ENCODE measurements around the gene SAMD4A.

SAMD4A gene

DNA sequence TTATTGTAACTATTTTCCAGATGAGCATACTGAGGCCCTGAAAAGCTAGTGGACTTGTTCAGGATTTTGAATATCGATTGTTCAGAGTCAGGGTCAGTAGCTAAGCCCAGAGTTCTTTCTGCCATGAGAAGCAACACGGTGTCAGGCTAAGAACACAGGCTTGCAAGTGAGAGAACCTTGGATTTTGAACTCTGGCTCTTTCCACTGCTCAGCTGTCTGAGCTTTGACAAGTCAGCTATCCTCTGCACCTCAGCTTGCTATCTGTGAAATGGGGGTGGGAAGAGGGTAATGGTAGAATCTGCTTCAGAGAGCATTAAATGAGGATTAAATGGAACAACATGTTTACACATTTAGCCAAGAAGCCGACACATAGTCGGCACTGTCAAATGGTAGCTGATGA lies 157.2 kb downstream of the SAMD4A start:
- DNase-seq (ENCODE audit: low read depth, low spot score): no peak
- Histone ChIP-seq H3K27ac (ENCODE audit: low read length) (no peak overlapping the region), H3K27me3 (ENCODE audit: control insufficient read depth, insufficient read depth, low read length) (no peaks in the 10 kb centered on the region), H3K4me1 (ENCODE audit: control insufficient read depth, insufficient read depth, low read length) (no peaks in the 10 kb centered on the region), H3K9me3 (ENCODE audit: control insufficient read depth, insufficient read depth, low read length) (no peaks in the 10 kb centered on the region), H3K4me3 (ENCODE audit: low read length) (no peak overlapping the region), H3K36me3 (ENCODE audit: control insufficient read depth, insufficient read depth, low read length) (no peaks in the 10 kb centered on the region)
- no CpG with 5 or more reads among the region's 4 CpGs for WGBS (ENCODE audit: insufficient coverage, insufficient read length)

DNA sequence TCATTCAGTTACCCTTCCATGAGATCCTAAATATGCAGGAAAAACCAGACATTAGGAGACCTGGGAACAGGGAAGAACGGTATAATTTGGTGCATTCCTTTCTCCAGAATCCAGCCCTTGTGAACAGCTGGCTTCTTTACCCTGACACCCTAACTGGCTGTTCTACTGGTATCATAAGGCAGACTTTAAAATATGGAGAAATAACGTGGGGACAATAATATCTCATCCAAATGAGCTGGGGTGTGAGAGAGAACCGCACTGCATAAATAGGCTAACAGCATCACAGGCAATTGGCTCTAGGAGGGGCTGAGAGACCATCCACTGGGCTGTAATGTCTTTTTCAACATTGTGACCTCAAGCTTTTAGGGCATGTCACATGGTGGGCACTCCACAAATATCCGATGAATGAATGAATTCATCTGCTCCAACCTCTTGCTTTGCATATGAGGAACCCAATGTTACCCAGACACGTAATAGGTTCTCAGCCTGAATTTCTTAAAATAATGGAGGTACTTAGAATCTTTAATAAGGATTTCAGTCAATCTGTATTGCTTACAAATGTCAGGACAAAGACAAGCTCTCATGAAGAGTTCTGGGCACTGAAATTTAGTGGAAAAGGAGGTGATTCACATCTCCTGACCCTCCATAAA lies 157.9 kb downstream of the SAMD4A start:
- H3K27me3 ChIP-seq (ENCODE audit: control insufficient read depth, insufficient read depth, low read length): no peaks in the 10 kb centered on the region
- no CpG with 5 or more reads among the region's 5 CpGs for whole genome bisulfite sequencing (ENCODE audit: insufficient coverage, insufficient read length)
- no peak overlapping the region for H3K4me3 ChIP-seq (ENCODE audit: low read length)
- no peak for DNase-seq (ENCODE audit: low read depth, low spot score)
- no peak overlapping the region for H3K27ac ChIP-seq (ENCODE audit: low read length)
- H3K4me1 ChIP-seq (ENCODE audit: control insufficient read depth, insufficient read depth, low read length): no peaks in the 10 kb centered on the region
- no peaks in the 10 kb centered on the region for H3K9me3 ChIP-seq (ENCODE audit: control insufficient read depth, insufficient read depth, low read length)
- no peaks in the 10 kb centered on the region for H3K36me3 ChIP-seq (ENCODE audit: control insufficient read depth, insufficient read depth, low read length)

DNA sequence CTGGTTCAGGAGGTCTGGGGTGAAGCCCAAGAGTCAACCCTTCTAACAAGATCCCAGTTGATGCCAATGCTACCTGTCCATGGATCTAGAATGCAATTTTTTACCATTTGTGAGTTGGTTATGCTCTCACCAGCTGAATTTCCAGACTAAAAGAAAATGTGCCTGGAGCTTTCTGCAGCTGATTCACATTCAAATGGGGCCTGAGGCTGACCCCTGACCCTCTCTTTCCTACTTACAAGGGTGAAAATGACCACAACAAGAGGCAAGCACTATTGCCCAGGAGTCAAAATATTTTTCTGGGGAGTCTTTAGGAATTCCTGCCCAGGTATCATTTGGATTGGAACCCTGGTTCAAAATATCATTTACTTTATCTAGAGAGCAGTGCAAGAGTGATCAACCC lies 159.1 kb downstream of the SAMD4A start:
- Histone ChIP-seq H3K4me3 (ENCODE audit: low read length) (no peak overlapping the region), H3K9me3 (ENCODE audit: control insufficient read depth, insufficient read depth, low read length) (no peaks in the 10 kb centered on the region), H3K36me3 (ENCODE audit: control insufficient read depth, insufficient read depth, low read length) (no peaks in the 10 kb centered on the region), H3K27me3 (ENCODE audit: control insufficient read depth, insufficient read depth, low read length) (no peaks in the 10 kb centered on the region), H3K27ac (ENCODE audit: low read length) (no peak overlapping the region), H3K4me1 (ENCODE audit: control insufficient read depth, insufficient read depth, low read length) (0 out of 2 replicates have a peak, but pooled peaks cover 2% of the 10 kb centered on the region)
- DNase-seq (ENCODE audit: low read depth, low spot score): no peak

DNA sequence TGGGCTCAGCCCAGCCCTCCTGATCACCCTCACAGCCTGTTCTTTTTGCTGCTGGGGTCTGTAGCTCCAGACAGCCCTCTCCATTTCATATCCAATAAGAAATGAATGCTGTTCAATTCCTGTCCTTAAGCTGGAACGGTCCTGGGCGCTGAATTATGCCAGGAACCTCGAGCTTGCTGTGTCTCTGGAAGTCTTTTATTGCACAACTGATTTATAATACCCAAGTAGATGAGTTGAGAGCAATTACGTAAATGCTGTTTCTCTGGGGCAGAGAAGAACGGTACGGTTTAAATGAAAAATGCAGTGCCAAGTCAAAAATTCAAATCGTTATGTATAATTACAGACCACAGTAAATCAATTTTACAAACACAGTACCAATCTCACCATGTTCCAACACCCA lies 161.0 kb downstream of the SAMD4A start:
- Histone ChIP-seq H3K27ac (ENCODE audit: low read length) (no peak overlapping the region), H3K27me3 (ENCODE audit: control insufficient read depth, insufficient read depth, low read length) (no peaks in the 10 kb centered on the region), H3K36me3 (ENCODE audit: control insufficient read depth, insufficient read depth, low read length) (no peaks in the 10 kb centered on the region), H3K4me1 (ENCODE audit: control insufficient read depth, insufficient read depth, low read length) (0 out of 2 replicates have a peak, but pooled peaks cover 2% of the 10 kb centered on the region), H3K4me3 (ENCODE audit: low read length) (no peak overlapping the region), H3K9me3 (ENCODE audit: control insufficient read depth, insufficient read depth, low read length) (no peaks in the 10 kb centered on the region)
- no peak for DNase-seq (ENCODE audit: low read depth, low spot score)
- no CpG with 5 or more reads among the region's 7 CpGs for WGBS (ENCODE audit: insufficient coverage, insufficient read length)

DNA sequence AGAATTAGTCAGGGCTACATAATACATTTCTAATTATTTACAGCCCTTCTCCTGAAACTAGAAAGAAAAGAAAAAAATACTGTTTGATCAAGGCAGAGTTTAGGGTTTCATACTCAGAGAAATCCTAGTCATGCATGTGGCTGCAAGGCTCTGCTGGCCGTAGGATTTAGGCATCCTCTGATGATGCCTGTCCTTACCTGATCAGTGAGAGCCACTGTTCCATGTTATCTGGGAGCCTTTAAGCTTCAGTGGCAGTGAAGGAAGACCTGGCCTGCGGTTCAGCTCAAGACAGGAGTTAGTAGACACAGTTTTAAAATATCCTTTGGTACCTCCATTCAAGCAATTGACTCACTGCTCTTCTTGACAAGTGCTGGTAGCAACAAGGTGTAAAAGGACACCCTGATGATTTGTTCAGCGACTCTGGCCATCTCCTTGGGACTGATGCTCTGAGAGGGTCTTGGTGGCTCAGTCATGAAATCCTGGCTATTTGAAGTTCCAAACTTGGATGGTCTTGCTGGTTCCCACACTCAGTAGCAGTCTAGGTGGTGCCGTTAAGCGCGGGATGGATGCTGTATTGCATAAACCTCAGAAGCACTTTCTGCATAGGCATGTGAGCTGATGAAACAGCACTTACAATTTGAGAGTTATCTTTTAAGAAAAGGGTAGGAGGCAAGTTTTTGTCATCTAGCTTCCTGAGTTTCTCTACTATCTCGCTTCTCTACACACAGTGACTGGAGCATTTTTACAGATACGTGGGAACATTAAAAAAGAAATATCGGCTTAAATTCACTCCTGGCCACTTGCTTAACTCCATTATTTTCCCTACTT lies 162.0 kb downstream of the SAMD4A start:
- no peak overlapping the region for H3K27ac ChIP-seq (ENCODE audit: low read length)
- WGBS (ENCODE audit: insufficient coverage, insufficient read length): no CpG with 5 or more reads among the region's 9 CpGs
- H3K27me3 ChIP-seq (ENCODE audit: control insufficient read depth, insufficient read depth, low read length): no peaks in the 10 kb centered on the region
- 0 out of 2 replicates have a peak, but pooled peaks cover 2% of the 10 kb centered on the region for H3K4me1 ChIP-seq (ENCODE audit: control insufficient read depth, insufficient read depth, low read length)
- no peak overlapping the region for H3K4me3 ChIP-seq (ENCODE audit: low read length)
- no peaks in the 10 kb centered on the region for H3K36me3 ChIP-seq (ENCODE audit: control insufficient read depth, insufficient read depth, low read length)
- no peak for DNase-seq (ENCODE audit: low read depth, low spot score)
- no peaks in the 10 kb centered on the region for H3K9me3 ChIP-seq (ENCODE audit: control insufficient read depth, insufficient read depth, low read length)

DNA sequence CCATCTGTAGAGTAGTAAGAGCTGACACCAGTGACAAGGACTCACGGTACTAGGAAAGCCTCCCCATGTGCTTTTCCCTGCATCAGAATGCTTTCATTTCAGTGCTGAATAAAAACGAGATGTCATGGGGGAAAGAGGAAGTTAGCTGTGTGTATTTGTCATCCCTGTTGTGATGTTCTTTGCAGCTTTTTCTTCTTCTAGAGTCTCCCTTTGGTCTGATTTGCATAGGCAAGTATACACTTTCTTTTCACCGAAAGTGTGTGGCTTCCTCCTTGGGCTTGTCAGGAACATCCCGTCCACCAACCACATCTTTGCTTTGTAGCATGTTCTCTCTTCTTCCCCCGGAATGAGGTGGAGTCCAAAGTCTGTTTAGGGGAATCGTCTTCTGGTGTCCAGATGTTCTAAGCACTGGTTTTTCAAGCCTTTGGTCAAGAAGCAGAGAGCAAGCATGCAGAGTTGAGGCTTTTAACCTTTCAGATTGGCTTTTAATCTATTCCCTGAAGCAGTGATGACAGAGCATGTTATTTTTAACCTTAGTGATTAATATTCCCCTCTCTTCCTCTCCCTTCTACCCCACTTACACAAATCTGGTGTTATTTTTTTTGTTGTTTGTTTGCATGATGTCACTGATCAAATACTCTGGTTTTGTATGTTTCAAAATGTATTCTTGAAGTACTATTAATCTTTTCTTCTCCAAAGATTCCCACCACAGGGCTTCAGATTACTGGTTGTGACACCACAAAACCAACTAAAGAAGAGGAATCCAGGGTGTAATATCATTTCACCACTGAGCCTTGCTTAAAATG lies 163.4 kb downstream of the SAMD4A start:
- no peaks in the 10 kb centered on the region for H3K36me3 ChIP-seq (ENCODE audit: control insufficient read depth, insufficient read depth, low read length)
- no peak overlapping the region for H3K27ac ChIP-seq (ENCODE audit: low read length)
- no CpG with 5 or more reads among the region's 6 CpGs for WGBS (ENCODE audit: insufficient coverage, insufficient read length)
- no peaks in the 10 kb centered on the region for H3K9me3 ChIP-seq (ENCODE audit: control insufficient read depth, insufficient read depth, low read length)
- no peak overlapping the region for H3K4me3 ChIP-seq (ENCODE audit: low read length)
- no peak for DNase-seq (ENCODE audit: low read depth, low spot score)
- H3K27me3 ChIP-seq (ENCODE audit: control insufficient read depth, insufficient read depth, low read length): no peaks in the 10 kb centered on the region
- 0 out of 2 replicates have a peak, but pooled peaks cover 2% of the 10 kb centered on the region for H3K4me1 ChIP-seq (ENCODE audit: control insufficient read depth, insufficient read depth, low read length)

DNA sequence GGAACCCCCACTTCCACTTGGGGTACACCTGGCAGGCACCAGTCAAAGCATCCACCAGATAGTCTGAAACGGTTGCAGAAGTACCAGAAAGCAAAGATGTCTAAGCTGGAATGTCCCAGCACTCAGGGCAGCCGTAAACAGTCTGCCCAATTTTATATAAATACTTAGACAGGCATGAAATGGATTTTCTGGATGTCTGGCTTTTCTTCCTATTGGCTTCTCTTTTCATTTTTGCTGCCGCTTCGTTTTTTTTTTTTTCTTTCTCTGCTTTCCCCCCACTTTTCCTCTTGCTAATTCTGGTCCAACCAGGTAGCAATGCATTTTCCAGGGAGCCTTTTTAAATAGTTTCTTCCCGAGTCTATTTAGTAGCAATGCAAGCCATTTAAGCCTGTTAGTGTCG lies 168.0 kb downstream of the SAMD4A start:
- Histone ChIP-seq H3K4me3 (ENCODE audit: low read length) (no peak overlapping the region), H3K27me3 (ENCODE audit: control insufficient read depth, insufficient read depth, low read length) (no peaks in the 10 kb centered on the region), H3K27ac (ENCODE audit: low read length) (no peak overlapping the region), H3K4me1 (ENCODE audit: control insufficient read depth, insufficient read depth, low read length) (0 out of 2 replicates have a peak, but pooled peaks cover 2% of the 10 kb centered on the region), H3K36me3 (ENCODE audit: control insufficient read depth, insufficient read depth, low read length) (no peaks in the 10 kb centered on the region), H3K9me3 (ENCODE audit: control insufficient read depth, insufficient read depth, low read length) (no peaks in the 10 kb centered on the region)
- no CpG with 5 or more reads among the region's 6 CpGs for WGBS (ENCODE audit: insufficient coverage, insufficient read length)
- DNase-seq (ENCODE audit: low read depth, low spot score): no peak

DNA sequence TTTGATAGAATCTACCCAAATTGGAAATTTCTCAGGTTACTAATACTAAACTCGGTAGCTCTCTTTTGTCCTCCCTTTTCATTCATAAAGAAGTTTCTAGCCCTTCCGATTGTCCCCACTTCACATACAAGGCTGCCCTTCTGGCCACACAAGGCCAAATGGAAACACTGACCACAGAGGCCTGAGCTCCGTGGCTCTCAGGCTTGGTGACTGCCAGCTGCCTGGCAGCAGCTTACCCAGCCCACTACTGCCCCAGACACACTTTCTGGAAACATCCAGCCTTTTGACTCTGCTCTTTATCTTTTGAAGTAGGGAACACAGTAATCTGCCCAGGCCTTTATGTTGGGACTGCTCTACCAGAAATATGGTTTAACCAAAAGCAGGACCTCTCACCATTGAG lies 168.5 kb downstream of the SAMD4A start:
- Histone ChIP-seq H3K4me3 (ENCODE audit: low read length) (no peak overlapping the region), H3K4me1 (ENCODE audit: control insufficient read depth, insufficient read depth, low read length) (no peaks in the 10 kb centered on the region), H3K27ac (ENCODE audit: low read length) (no peak overlapping the region), H3K9me3 (ENCODE audit: control insufficient read depth, insufficient read depth, low read length) (no peaks in the 10 kb centered on the region), H3K27me3 (ENCODE audit: control insufficient read depth, insufficient read depth, low read length) (no peaks in the 10 kb centered on the region), H3K36me3 (ENCODE audit: control insufficient read depth, insufficient read depth, low read length) (no peaks in the 10 kb centered on the region)
- WGBS (ENCODE audit: insufficient coverage, insufficient read length): no CpG with 5 or more reads among the region's 3 CpGs
- DNase-seq (ENCODE audit: low read depth, low spot score): no peak

DNA sequence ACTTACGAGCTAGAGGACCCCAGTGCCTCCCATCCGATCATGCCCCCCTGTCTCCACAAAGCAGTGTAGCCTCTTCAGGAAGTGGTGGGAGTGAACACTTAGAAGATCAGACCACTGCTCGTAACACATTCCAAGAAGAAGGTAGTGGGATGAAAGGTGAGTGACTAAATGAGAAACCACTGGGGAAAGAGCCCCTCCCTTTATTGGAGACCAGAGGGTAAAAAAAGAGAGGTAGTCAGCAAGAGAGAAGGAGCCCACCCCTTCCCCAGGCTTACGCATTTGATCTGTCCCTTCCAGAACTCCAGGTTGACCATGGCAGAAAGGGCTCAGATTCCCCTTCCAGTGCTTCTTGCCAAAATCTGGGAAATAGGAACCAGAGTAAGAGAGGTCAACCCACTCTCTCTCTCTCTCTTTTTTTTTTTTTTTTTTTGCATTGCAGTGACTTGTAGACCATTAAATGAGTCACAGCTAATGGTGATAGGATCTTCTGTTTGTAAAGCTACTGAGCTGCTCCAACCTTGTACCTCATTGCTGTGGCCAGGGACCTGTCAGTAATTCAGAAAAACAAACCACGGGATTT lies 170.3 kb downstream of the SAMD4A start:
- no peak for DNase-seq (ENCODE audit: low read depth, low spot score)
- no peak overlapping the region for H3K27ac ChIP-seq (ENCODE audit: low read length)
- no peaks in the 10 kb centered on the region for H3K36me3 ChIP-seq (ENCODE audit: control insufficient read depth, insufficient read depth, low read length)
- WGBS (ENCODE audit: insufficient coverage, insufficient read length): no CpG with 5 or more reads among the region's 5 CpGs
- H3K9me3 ChIP-seq (ENCODE audit: control insufficient read depth, insufficient read depth, low read length): no peaks in the 10 kb centered on the region
- no peak overlapping the region for H3K4me3 ChIP-seq (ENCODE audit: low read length)
- no peaks in the 10 kb centered on the region for H3K27me3 ChIP-seq (ENCODE audit: control insufficient read depth, insufficient read depth, low read length)
- H3K4me1 ChIP-seq (ENCODE audit: control insufficient read depth, insufficient read depth, low read length): no peaks in the 10 kb centered on the region

DNA sequence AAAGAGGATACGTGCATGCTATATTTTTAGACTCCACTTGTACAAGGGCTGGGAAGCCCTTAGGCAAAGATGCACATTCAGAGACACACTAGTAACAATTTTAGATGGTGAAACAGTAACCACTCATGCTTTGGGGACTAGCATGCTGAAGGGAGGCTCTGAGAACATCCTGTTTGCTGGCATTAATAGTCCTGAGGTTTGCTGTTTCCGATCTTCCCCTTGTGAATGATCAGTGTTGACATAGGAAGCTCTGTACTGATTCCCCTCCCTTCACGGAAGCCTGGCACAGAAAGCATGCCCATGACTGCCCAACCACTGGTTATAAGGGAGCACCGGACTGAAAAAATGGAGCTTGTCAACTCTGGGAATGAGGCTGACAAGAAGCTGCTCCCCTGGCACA lies 171.1 kb downstream of the SAMD4A start:
- Histone ChIP-seq H3K27me3 (ENCODE audit: control insufficient read depth, insufficient read depth, low read length) (no peaks in the 10 kb centered on the region), H3K4me3 (ENCODE audit: low read length) (no peak overlapping the region), H3K9me3 (ENCODE audit: control insufficient read depth, insufficient read depth, low read length) (no peaks in the 10 kb centered on the region), H3K27ac (ENCODE audit: low read length) (no peak overlapping the region), H3K36me3 (ENCODE audit: control insufficient read depth, insufficient read depth, low read length) (no peaks in the 10 kb centered on the region), H3K4me1 (ENCODE audit: control insufficient read depth, insufficient read depth, low read length) (no peaks in the 10 kb centered on the region)
- DNase-seq (ENCODE audit: low read depth, low spot score): no peak
- WGBS (ENCODE audit: insufficient coverage, insufficient read length): no CpG with 5 or more reads among the region's 4 CpGs

Data from iPS DF 6.9 (cell line).